HG03520 (cell line): ENCODE results near the gene YAP1.

Source experiments
- ATAC-seq: cut with Tn5 transposase; IDR thresholded peaks from one replicate; pipeline ENCODE4 v1.9.1; 2021; ENCODE audit warnings: mild to moderate bottlenecking, moderate library complexity; ENCODE audit not compliant: unreplicated experiment

Gene YAP1

DNA sequence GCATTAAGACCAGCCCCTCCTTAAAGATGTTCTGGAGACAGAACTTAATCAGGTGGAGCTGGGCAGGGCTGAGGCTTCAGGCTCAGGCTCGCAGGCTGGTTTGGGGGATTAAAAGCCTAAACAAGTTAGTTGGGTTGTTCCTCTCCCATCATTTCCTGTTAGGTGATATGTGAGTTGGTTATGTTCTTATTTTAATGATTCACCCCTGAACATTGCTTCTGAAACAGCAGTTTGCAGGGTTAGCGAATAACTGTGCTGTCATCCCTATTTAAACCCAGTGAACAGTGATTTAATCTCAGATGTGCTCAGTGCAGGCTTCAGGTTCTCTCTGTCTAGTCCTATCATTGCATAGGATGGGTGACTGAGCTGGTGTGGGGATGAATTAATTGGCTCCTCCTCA lies 159.7 kb downstream of the YAP1 start:
- no peak for ATAC-seq

DNA sequence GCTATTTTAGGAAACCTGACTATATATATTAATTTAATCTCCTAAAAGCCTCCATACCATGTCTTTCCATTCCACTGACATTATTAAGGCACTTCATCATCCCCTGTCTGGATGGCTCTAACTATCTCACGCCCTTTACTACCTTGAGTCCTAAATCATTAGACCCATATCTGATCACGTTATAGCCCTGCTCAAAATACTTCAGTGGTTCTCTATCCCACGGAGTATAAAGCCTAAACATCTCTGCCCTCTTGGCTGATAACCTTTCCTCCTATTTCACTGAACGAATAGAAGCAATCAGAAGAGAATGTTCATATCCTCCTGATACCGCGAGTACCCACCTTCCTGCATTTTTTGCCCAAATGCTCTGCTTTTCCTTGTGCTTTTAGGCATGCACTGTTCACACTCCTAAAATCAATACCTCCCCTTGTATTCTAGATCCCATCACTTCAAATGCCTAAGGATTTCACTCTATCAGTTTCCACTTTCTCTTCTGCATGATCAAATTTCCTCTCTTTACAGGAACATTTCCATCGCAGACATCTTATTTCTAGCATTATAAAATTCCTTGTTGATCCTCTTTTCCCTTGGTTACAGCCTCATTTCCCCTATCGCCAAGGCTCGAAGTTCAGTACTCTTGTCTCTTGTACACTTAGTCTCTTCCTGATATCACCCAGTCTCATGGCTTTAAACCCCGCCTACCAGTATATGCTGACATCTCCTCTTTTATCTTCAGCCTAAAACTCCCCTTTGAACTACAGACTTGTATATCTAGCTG lies 162.0 kb downstream of the YAP1 start:
- no peak for ATAC-seq

GRCh38 chr11:102274628-102275027 lies 164.4 kb downstream of the YAP1 start:
- ATAC-seq, result no peak

DNA sequence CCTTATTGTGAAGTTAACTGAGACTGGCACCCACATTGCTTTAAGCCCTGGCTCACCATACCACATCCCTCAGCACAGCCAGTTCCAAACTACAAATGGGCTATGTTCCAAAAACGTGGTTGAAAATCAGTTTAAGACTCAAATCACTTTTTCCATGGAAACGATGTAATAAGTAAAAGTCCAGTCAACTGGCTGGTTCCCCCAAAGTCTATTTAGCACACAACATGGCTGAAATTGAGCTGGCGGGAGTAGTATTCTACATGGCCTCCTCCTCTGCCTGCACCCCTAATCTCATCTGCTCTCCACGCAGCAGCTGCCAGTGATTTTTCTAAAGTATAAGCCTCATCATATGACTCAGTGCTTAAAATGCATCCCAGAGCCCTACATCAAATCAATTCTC lies 166.1 kb downstream of the YAP1 start:
- no peak for ATAC-seq

DNA sequence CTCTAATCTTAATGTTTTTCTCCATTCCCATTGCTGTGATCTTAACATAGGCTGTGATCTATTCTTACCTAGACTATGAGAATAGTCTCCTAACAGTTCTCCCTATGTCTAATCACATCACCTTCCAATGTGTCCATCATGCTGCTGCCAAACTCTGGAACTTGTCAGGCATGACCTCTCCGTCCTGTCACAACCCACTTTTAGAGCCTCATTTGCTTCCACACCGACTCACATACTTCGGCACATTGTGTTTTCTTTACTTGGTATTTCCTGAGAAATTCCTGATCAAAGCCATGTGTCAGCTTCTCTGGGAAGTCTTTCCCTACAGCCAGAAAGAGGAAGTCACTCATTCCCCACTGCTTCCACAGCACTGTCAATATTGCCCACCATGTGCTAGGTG lies 166.5 kb downstream of the YAP1 start:
- no peak for ATAC-seq

- ATAC-seq, result no peak
Observed at GRCh38 chr11:102279641-102280170, 169.5 kb downstream of the YAP1 start.

DNA sequence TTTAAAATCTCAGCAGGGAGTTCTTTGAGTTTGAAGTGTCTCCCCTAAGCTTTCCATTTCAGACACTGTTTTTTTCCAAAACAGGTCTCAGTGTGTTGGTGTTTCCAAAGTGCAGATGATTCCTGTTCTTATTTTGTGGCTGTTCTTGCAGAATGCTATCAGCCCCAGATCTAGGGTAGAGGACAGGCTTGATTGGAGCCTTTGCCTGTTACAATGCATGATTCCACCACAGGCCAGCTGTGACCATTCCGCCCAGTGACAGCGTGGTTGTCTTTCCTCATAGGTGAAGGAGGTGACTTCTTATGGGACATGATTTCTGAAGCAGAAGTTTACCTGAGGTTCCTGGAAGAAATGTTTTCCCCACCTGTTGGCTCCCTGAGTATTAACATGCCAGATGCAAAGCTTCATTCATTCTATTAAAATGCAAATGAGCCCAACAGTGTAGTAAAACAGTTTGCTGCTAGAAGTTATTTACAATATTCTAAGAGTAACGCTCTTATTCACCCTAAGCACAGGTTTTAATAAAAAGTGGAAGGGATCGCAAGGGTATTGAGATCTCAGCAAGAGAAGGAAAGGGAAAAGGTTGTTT lies 170.1 kb downstream of the YAP1 start:
- ATAC-seq, result no peak
